Activated T-cell treated with anti-CD3 and anti-CD28 coated beads, Interleukin-2, amount 50 U/mL, for 72 hours (primary cell): ENCODE measurements around the gene RDH16. TPM values are rescaled to one million over a fixed set of nuclear protein-coding genes. Genes with fewer than 3 reads are reported as not detected.
"Not testable (repeated sequence)": the region's sequence is repeated elsewhere in the genome, so short reads cannot be mapped to it uniquely, and the experiment has no call there.

Source experiments
- ATAC-seq, 2 donors: fragments of 150-1000 bp; cut with Tn5 transposase; replicated peaks in 1 of 2; 2 replicates each; pipeline ENCODE4 v1.10.0; 2021; ENCODE audit warnings: moderate library complexity in 2 of 2, mild to moderate bottlenecking in 1 of 2
- DNase-seq, 2 donors: peaks; one replicate each; pipeline ENCODE4 v3.0.0; 2021 to 2022; ENCODE audit warnings: mixed read lengths in 1 of 2
- H3K27ac Mint-ChIP-seq: one replicate; pipeline ENCODE4 v1.8.0; 2022; ENCODE audit warnings: mild to moderate bottlenecking, moderate library complexity, mixed read lengths
- H3K27me3 Mint-ChIP-seq: one replicate; pipeline ENCODE4 v1.8.0; 2022; ENCODE audit warnings: low read depth, mixed read lengths
- H3K36me3 Mint-ChIP-seq, 2 donors: one replicate each; pipeline ENCODE4 v1.8.0; 2022; ENCODE audit warnings: mixed read lengths in 2 of 2, mild to moderate bottlenecking in 1 of 2; ENCODE audit not compliant: insufficient read depth in 2 of 2
- H3K4me1 Mint-ChIP-seq: one replicate; pipeline ENCODE4 v1.8.0; 2022; ENCODE audit warnings: low read depth, mixed read lengths
- H3K4me3 Mint-ChIP-seq, 2 donors: one replicate each; pipeline ENCODE4 v1.8.0; 2022; ENCODE audit warnings: mild to moderate bottlenecking in 2 of 2, mixed read lengths in 2 of 2, moderate library complexity in 2 of 2
- H3K9me3 Mint-ChIP-seq, 2 donors: one replicate each; pipeline ENCODE4 v1.8.0; 2022; ENCODE audit warnings: mixed read lengths in 2 of 2
- total RNA-seq, 2 donors: library from RNA; stranded (reverse); gene quantifications; one replicate each; pipeline ENCODE4 v1.2.3, GENCODE V29; 2022

The RDH16 gene
- total RNA-seq, 2 donors from 2014 or later: 1.5 to 2.1 TPM

- DNase-seq: no peak
- H3K27ac Mint-ChIP-seq: no peak overlapping the region
Measured at GRCh38 chr12:56955631-56956256, 1.7 kb downstream of the RDH16 start.

GRCh38 chr12:56954958-56955355, 2.5 kb downstream of the RDH16 start:
- Mint-ChIP-seq H3K36me3 (peaks cover 0 to 6% of the 10 kb centered on the region in 2 donors), H3K4me3 (no peak overlapping the region), H3K27me3 (no peaks in the 10 kb centered on the region), H3K9me3 (no peaks in the 10 kb centered on the region), H3K27ac (no peak overlapping the region), H3K4me1 (no peaks in the 10 kb centered on the region)
- no peak for ATAC-seq
- DNase-seq: no peak

More at GRCh38 chr12:56955631-56956256, 1.7 kb downstream of the RDH16 start:
- no peak for ATAC-seq
- Mint-ChIP-seq H3K9me3 (no peaks in the 10 kb centered on the region), H3K27me3 (no peaks in the 10 kb centered on the region), H3K36me3 (peaks cover 0 to 6% of the 10 kb centered on the region in 2 donors), H3K4me1 (no peaks in the 10 kb centered on the region), H3K4me3 (no peak overlapping the region)

- Mint-ChIP-seq H3K36me3 (peaks cover 0 to 6% of the 10 kb centered on the region in 2 donors), H3K27me3 (no peaks in the 10 kb centered on the region), H3K9me3 (no peaks in the 10 kb centered on the region), H3K4me1 (no peaks in the 10 kb centered on the region), H3K4me3 (no peak overlapping the region), H3K27ac (no peak overlapping the region)
- ATAC-seq (no peak), DNase-seq (no peak)
Measured at GRCh38 chr12:56954057-56954957, 3.1 kb downstream of the RDH16 start.

GRCh38 chr12:56953314-56953713, 4.1 kb downstream of the RDH16 start:
- Mint-ChIP-seq H3K4me3 (no peak overlapping the region), H3K27ac (no peak overlapping the region), H3K4me1 (no peaks in the 10 kb centered on the region), H3K27me3 (no peaks in the 10 kb centered on the region), H3K9me3 (no peaks in the 10 kb centered on the region), H3K36me3 (peaks cover 0 to 6% of the 10 kb centered on the region in 2 donors)
- no peak for DNase-seq
- no peak for ATAC-seq

GRCh38 chr12:56951582-56952339, 5.6 kb downstream of the RDH16 start:
- ATAC-seq (no peak), DNase-seq (no peak)
- no peak overlapping the region for H3K4me3 Mint-ChIP-seq
- H3K4me1 Mint-ChIP-seq: no peaks in the 10 kb centered on the region
- no peaks in the 10 kb centered on the region for H3K9me3 Mint-ChIP-seq
- no peaks in the 10 kb centered on the region for H3K36me3 Mint-ChIP-seq
- H3K27ac Mint-ChIP-seq: no peak overlapping the region
- no peaks in the 10 kb centered on the region for H3K27me3 Mint-ChIP-seq

GRCh38 chr12:56948881-56949280, 8.5 kb downstream of the RDH16 start:
- Mint-ChIP-seq H3K27ac (no peak overlapping the region), H3K27me3 (peaks cover 3% of the 10 kb centered on the region), H3K36me3 (no peaks in the 10 kb centered on the region), H3K4me1 (no peaks in the 10 kb centered on the region), H3K9me3 (no peaks in the 10 kb centered on the region), H3K4me3 (no peak overlapping the region)
- DNase-seq: no peak
- ATAC-seq: no peak

GRCh38 chr12:56948457-56948777, 9.0 kb downstream of the RDH16 start:
- no peak for DNase-seq
- no peak overlapping the region for H3K4me3 Mint-ChIP-seq
- H3K27ac Mint-ChIP-seq: no peak overlapping the region
- no peak for ATAC-seq
- H3K9me3 Mint-ChIP-seq: no peaks in the 10 kb centered on the region
- no peaks in the 10 kb centered on the region for H3K4me1 Mint-ChIP-seq
- H3K36me3 Mint-ChIP-seq: no peaks in the 10 kb centered on the region
- H3K27me3 Mint-ChIP-seq: peaks cover 7% of the 10 kb centered on the region

- no peak overlapping the region for H3K27ac Mint-ChIP-seq
- ATAC-seq (no peak), DNase-seq (no peak)
- H3K9me3 Mint-ChIP-seq: no peaks in the 10 kb centered on the region
- H3K4me1 Mint-ChIP-seq: no peaks in the 10 kb centered on the region
- H3K27me3 Mint-ChIP-seq: peaks cover 13% of the 10 kb centered on the region
- H3K36me3 Mint-ChIP-seq: no peaks in the 10 kb centered on the region
- no peak overlapping the region for H3K4me3 Mint-ChIP-seq
Measured at GRCh38 chr12:56947633-56948456, 9.6 kb downstream of the RDH16 start.

GRCh38 chr12:56943878-56944277, 13.5 kb downstream of the RDH16 start:
- Mint-ChIP-seq H3K27ac (no peak overlapping the region), H3K36me3 (no peaks in the 10 kb centered on the region)
- no peak for ATAC-seq

GRCh38 chr12:56943374-56943773, 14.0 kb downstream of the RDH16 start:
- not testable (repeated sequence) for H3K4me1 Mint-ChIP-seq, H3K9me3 Mint-ChIP-seq, H3K36me3 Mint-ChIP-seq, ATAC-seq, H3K27ac Mint-ChIP-seq, DNase-seq, H3K4me3 Mint-ChIP-seq
- H3K27me3 Mint-ChIP-seq: peaks cover 19% of the 10 kb centered on the region

More at GRCh38 chr12:56943878-56944277, 13.5 kb downstream of the RDH16 start:
- DNase-seq: no peak
- H3K9me3 Mint-ChIP-seq: no peaks in the 10 kb centered on the region
- H3K27me3 Mint-ChIP-seq: peaks cover 19% of the 10 kb centered on the region
- no peak overlapping the region for H3K4me3 Mint-ChIP-seq
- H3K4me1 Mint-ChIP-seq: peaks cover 8% of the 10 kb centered on the region

- peaks cover 8% of the 10 kb centered on the region for H3K4me1 Mint-ChIP-seq
- H3K4me3 Mint-ChIP-seq: no peak overlapping the region
- no peak overlapping the region for H3K27ac Mint-ChIP-seq
- no peaks in the 10 kb centered on the region for H3K36me3 Mint-ChIP-seq
- peaks cover 19% of the 10 kb centered on the region for H3K27me3 Mint-ChIP-seq
- no peak for DNase-seq
- H3K9me3 Mint-ChIP-seq: no peaks in the 10 kb centered on the region
- peak; percentile 60 to 68 for ATAC-seq
Measured at GRCh38 chr12:56941299-56942017, 15.9 kb downstream of the RDH16 start.

- not testable (repeated sequence) for H3K4me3 Mint-ChIP-seq, H3K36me3 Mint-ChIP-seq, DNase-seq, ATAC-seq, H3K27ac Mint-ChIP-seq, H3K9me3 Mint-ChIP-seq, H3K4me1 Mint-ChIP-seq
- H3K27me3 Mint-ChIP-seq: peaks cover 19% of the 10 kb centered on the region
Measured at GRCh38 chr12:56940942-56941298, 16.5 kb downstream of the RDH16 start.
